ENCODE data around the gene DNAH10. TPM values are rescaled to one million over a fixed set of nuclear protein-coding genes. Genes with fewer than 3 reads are reported as not detected.
A peak's percentile ranks its signal among the peaks of the same experiment; 100 is the strongest.
"Not testable (repeated sequence)": the region's sequence is repeated elsewhere in the genome, so short reads cannot be mapped to it uniquely, and the experiment has no call there.

DNAH10 gene
- total RNA-seq, 1 donor from 2014 or later, result 0.62 TPM

- no peak for DNase-seq
These were observed 172.7 kb downstream of the DNAH10 start for GRCh38 chr12:123934829-123935228.

- DNase-seq, result no peak
These were observed 173.9 kb downstream of the DNAH10 start for GRCh38 chr12:123935956-123936355.

GRCh38 chr12:123936471-123936870 is 174.4 kb downstream of the DNAH10 start:
- no peak for DNase-seq

GRCh38 chr12:123936956-123937706 is 175.0 kb downstream of the DNAH10 start:
- no peak for DNase-seq

- DNase-seq, result no peak
These were observed 175.8 kb downstream of the DNAH10 start for GRCh38 chr12:123937707-123938591.

- no peak for DNase-seq
These were observed 176.8 kb downstream of the DNAH10 start for GRCh38 chr12:123938679-123939480.

GRCh38 chr12:123939716-123940626 is 177.9 kb downstream of the DNAH10 start:
- DNase-seq, result no peak

- DNase-seq, result no peak
These were observed 178.5 kb downstream of the DNAH10 start for GRCh38 chr12:123940627-123940966.

- DNase-seq, result no peak
These were observed 178.9 kb downstream of the DNAH10 start for GRCh38 chr12:123941000-123941399.

GRCh38 chr12:123941624-123942237 is 179.6 kb downstream of the DNAH10 start:
- DNase-seq, result no peak

- no peak for DNase-seq
These were observed 180.1 kb downstream of the DNAH10 start for GRCh38 chr12:123942238-123942653.

- DNase-seq, result no peak
These were observed 181.0 kb downstream of the DNAH10 start for GRCh38 chr12:123942911-123943648.

GRCh38 chr12:123943816-123944215 is 181.7 kb downstream of the DNAH10 start:
- DNase-seq, result peak; percentile 38

- no peak for DNase-seq
These were observed 182.6 kb downstream of the DNAH10 start for GRCh38 chr12:123944696-123945095.

GRCh38 chr12:123945287-123946151 is 183.4 kb downstream of the DNAH10 start:
- no peak for DNase-seq

- no peak for DNase-seq
These were observed 184.0 kb downstream of the DNAH10 start for GRCh38 chr12:123946152-123946515.

GRCh38 chr12:123946516-123947505 is 184.7 kb downstream of the DNAH10 start:
- DNase-seq, result not testable (repeated sequence)

- not testable (repeated sequence) for DNase-seq
These were observed 185.4 kb downstream of the DNAH10 start for GRCh38 chr12:123947531-123947930.
